Body of pancreas (tissue), 4 donors: ENCODE measurements around the gene TOPAZ1. TPM values are rescaled to one million over a fixed set of nuclear protein-coding genes. Genes with fewer than 3 reads are reported as not detected.
"Not testable (repeated sequence)": the region's sequence is repeated elsewhere in the genome, so short reads cannot be mapped to it uniquely, and the experiment has no call there.

Experiments
- ATAC-seq: fragments of 150-250 bp; one replicate; pipeline ENCODE4 v1.9.1; 2016
- DNase-seq, 4 donors: peaks; one replicate each; pipeline ENCODE4 v3.0.0-alpha.2; 2019
- H3K27ac ChIP-seq, 4 donors: fragments of 200-600 bp; sonication (generic); 1 replicate in 3 of 4; 2 replicates in 1 of 4; pipeline versions ENCODE4 v1.5.1 to v1.6.1; 2016 to 2019; ENCODE audit warnings: mild to moderate bottlenecking in 1 of 4, mixed read lengths in 1 of 4, moderate library complexity in 1 of 4
- H3K27me3 ChIP-seq, 2 donors: fragments of 200-600 bp; sonication (generic); one replicate each; pipeline ENCODE4 v1.6.0; 2016; ENCODE audit warnings: mild to moderate bottlenecking in 1 of 2
- H3K36me3 ChIP-seq, 2 donors: fragments of 200-600 bp; sonication (generic); replicated peaks in 1 of 2; 2 replicates each; pipeline ENCODE4 v1.5.1; 2016; ENCODE audit warnings: low read depth in 2 of 2; ENCODE audit not compliant: insufficient read depth in 1 of 2
- H3K4me1 ChIP-seq: fragments of 200-600 bp; sonication (generic); one replicate; pipeline ENCODE4 v1.6.0; 2016
- H3K4me3 ChIP-seq, 2 donors: fragments of 200-600 bp; sonication (generic); 1 replicate in 1 of 2; 2 replicates in 1 of 2; pipeline ENCODE4 v1.5.1; 2016 to 2019
- H3K9me3 ChIP-seq, 3 donors: fragments of 200-600 bp; sonication (generic); 1 replicate in 2 of 3; 2 replicates in 1 of 3; pipeline ENCODE4 v1.5.1; 2016
- CTCF ChIP-seq, 7 experiments: fragments of 450-650 bp in 4 of 7; fragments of 200-600 bp in 3 of 7; sonication (generic) in 3 of 7; IDR thresholded peaks; one replicate each; pipeline ENCODE4 v1.5.1; 2016 to 2019; ENCODE audit warnings: antibody characterized with exemption in 7 of 7
- POLR2A ChIP-seq, 3 donors: fragments of 450-650 bp; IDR thresholded peaks; one replicate each; pipeline ENCODE4 v1.6.1; 2016; ENCODE audit warnings: antibody characterized with exemption in 3 of 3, mild to moderate bottlenecking in 2 of 3
- WGBS, 2 donors: methylation state at CpG; one replicate each; pipeline ENCODE4 v1.1.5; 2017; 5-methylcytosine and 5-hydroxymethylcytosine counted together
- intact Hi-C: fragments of 100-400 bp; cut with DNase I; formaldehyde crosslinking; loops from one replicate; pipeline ENCODE4 v1.15.1; 2023
- total RNA-seq, 2 donors: library from RNA; depleted of rRNA; stranded (reverse); fragments of >200 nt; gene quantifications; one replicate each; pipeline ENCODE4 v1.1.0, GENCODE V29; 2016

The TOPAZ1 gene
- total RNA-seq, 2 donors from 2014 or later, result not detected

GRCh38 chr3:44342176-44342790 is 100.6 kb downstream of the TOPAZ1 start:
- WGBS, 2 donors, result 16 to 24% methylated on average over 1 of the region's 1 CpG
- Histone ChIP-seq H3K36me3 (no peaks in the 10 kb centered on the region), H3K4me3 (no peak overlapping the region), H3K27ac (no peak overlapping the region), H3K4me1 (peaks cover 22% of the 10 kb centered on the region), H3K9me3 (no peaks in the 10 kb centered on the region), H3K27me3 (no peaks in the 10 kb centered on the region)
- DNase-seq (no peak), ATAC-seq (no peak)
- intact Hi-C loops, result no loop called here
- TF ChIP-seq POLR2A (IDR thresholded peaks at IDR 0.05) (no peak), CTCF (IDR thresholded peaks at IDR 0.05) (no peak)

DNA sequence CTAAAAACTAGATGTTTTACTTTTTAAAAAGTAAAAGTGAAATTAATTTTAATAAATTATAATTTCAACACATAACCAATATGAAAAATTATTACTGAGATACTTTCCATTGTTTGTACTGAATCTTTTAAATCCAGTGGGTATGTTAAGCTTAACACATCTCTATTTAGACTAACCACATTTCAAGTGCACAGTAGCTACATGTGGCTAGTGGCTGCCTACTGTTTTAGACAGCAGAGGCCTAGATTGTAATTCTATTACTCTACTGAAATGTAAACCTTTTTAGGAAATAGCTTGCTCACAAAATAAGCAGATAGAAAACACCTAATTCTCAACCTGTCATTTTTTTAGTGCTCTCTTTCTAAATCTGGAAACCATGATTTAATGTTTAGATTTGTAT is 101.7 kb downstream of the TOPAZ1 start:
- no peaks in the 10 kb centered on the region for H3K9me3 ChIP-seq
- no peak for ATAC-seq
- H3K27me3 ChIP-seq, result no peaks in the 10 kb centered on the region
- intact Hi-C loops, result no loop called here
- no peak for DNase-seq
- no peak overlapping the region for H3K27ac ChIP-seq
- H3K4me3 ChIP-seq, result no peak overlapping the region
- TF ChIP-seq CTCF (IDR thresholded peaks at IDR 0.05) (no peak), POLR2A (IDR thresholded peaks at IDR 0.05) (no peak)
- peaks cover 17% of the 10 kb centered on the region for H3K4me1 ChIP-seq
- H3K36me3 ChIP-seq, result no peaks in the 10 kb centered on the region

- DNase-seq, H3K4me3 ChIP-seq, intact Hi-C loops, H3K27ac ChIP-seq, H3K27me3 ChIP-seq, H3K9me3 ChIP-seq, H3K36me3 ChIP-seq, H3K4me1 ChIP-seq, ATAC-seq: not testable (repeated sequence)
- 85 to 96% methylated on average over 6 of the region's 6 CpGs for WGBS, 2 donors
Observed at GRCh38 chr3:44346590-44346989, 104.9 kb downstream of the TOPAZ1 start.

- no peaks in the 10 kb centered on the region for H3K27me3 ChIP-seq
- intact Hi-C loops, result no loop called here
- H3K9me3 ChIP-seq, result no peaks in the 10 kb centered on the region
- H3K4me1 ChIP-seq, result no peaks in the 10 kb centered on the region
- H3K4me3 ChIP-seq, result no peak overlapping the region
- DNase-seq (no peak), ATAC-seq (no peak)
- WGBS, 2 donors, result 83 to 85% methylated on average over 6 of the region's 6 CpGs
- no peak overlapping the region for H3K27ac ChIP-seq
- no peaks in the 10 kb centered on the region for H3K36me3 ChIP-seq
- TF ChIP-seq POLR2A (IDR thresholded peaks at IDR 0.05) (no peak), CTCF (IDR thresholded peaks at IDR 0.05) (no peak)
Observed at GRCh38 chr3:44348993-44349392, 107.3 kb downstream of the TOPAZ1 start.

DNA sequence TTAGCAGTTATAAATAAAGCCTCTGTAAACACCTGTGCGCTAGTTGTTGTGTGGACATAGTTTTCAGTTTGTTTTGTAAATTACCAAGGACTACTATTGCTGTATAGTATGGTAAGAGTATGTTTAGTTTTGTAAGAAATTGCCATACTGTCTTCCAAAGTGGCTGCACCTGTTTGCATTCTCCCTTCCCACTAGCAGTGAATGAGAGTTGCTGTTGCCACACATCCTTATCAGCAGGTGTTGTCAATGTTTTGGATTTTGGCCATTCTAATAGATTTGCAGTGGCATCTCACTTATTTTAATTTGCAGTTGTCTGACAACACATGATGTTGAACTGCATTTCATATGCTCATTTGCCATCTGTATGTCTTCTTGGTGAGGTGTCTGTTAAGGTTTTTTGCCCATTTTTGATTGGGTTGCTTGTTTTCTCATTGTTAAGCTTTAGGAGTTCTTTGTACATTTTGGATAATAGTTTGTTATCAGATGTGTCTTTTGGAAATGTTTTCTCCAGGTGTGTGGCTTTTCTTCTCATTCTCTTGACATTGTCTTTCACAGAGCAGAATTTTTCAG is 111.8 kb downstream of the TOPAZ1 start:
- no peaks in the 10 kb centered on the region for H3K36me3 ChIP-seq
- no peaks in the 10 kb centered on the region for H3K9me3 ChIP-seq
- H3K27ac ChIP-seq, result no peak overlapping the region
- H3K4me3 ChIP-seq, result no peak overlapping the region
- ATAC-seq, result no peak
- 86 to 88% methylated on average over 1 of the region's 1 CpG for WGBS, 2 donors
- no peak for TF ChIP-seq POLR2A (IDR thresholded peaks at IDR 0.05)
- no peak for TF ChIP-seq CTCF (IDR thresholded peaks at IDR 0.05)
- no peak for DNase-seq
- intact Hi-C loops, result no loop called here
- H3K4me1 ChIP-seq, result peaks cover 13% of the 10 kb centered on the region
- no peaks in the 10 kb centered on the region for H3K27me3 ChIP-seq
